ENCODE data around the gene TAF1D.
A peak's percentile ranks its signal among the peaks of the same experiment; 100 is the strongest.

The TAF1D gene, protein sequence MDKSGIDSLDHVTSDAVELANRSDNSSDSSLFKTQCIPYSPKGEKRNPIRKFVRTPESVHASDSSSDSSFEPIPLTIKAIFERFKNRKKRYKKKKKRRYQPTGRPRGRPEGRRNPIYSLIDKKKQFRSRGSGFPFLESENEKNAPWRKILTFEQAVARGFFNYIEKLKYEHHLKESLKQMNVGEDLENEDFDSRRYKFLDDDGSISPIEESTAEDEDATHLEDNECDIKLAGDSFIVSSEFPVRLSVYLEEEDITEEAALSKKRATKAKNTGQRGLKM

DNA sequence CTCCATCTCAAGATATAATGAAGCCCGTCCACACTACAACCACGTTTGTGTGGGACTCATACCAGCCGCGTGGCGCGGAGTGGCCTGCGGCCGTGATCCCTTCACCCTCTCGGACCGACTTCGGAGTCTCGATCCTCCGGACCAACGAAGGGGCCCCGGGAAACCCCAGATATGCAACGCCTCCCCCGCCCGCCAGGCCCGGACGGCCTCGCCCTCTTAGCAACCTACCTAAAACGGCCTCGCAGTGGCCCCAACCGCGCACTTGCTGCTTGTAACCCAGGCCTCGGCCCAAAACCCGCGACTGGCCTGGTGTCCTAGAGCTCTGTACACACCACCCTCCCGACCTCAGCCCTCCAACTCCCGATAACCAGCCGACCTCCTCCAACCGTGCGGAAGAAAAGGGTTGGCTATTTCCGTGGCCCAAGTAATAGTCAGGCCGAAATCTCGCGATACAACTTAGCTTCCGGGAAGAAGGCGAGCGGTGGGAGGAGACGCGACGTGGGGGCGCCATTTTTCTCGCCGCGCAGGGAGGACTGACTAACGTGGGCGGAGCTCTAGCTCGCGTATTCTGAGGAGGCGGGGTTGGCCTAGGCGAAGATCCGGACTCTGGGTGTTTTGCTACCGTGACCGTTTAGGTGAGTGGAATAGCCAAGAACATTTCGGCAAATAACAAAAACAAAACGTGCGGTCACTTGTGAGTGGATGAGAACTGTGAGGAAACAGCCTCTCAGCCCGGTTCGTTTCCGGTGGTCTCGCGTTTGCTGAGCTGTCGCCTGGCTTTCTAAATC lies at the start of gene TAF1D, which contains the start of gene C11orf54:
Gene TAF1D, minus strand, starts transcription at position 402 of the 788 bp plus-strand sequence. CDS start 2,191 bp downstream, outside the sequence.
Gene C11orf54, plus strand, starts transcription at position 579 of the 788 bp plus-strand sequence. CDS start 5,722 bp downstream, outside the sequence.
- Histone ChIP-seq H3K9me2 (replicated peaks; ENCODE audit: insufficient read depth, low read length) (no peaks in the 10 kb centered on the region), H3K9me3 (ENCODE audit: insufficient read depth, low read length) (no peaks in the 10 kb centered on the region), H4K20me1 (ENCODE audit: low read depth, low read length) (peaks cover 36% of the 10 kb centered on the region), H3K27ac (ENCODE audit: low read depth, low read length) (peak within 1 kb of the TSS; percentile 88), H3K9ac (ENCODE audit: low read length) (peak within 1 kb of the TSS; percentile 100), H3K4me2 (ENCODE audit: low read depth, low read length, poor library complexity, severe bottlenecking) (peak within 1 kb of the TSS; percentile 97), H3K27me3 (ENCODE audit: low read length) (no peaks in the 10 kb centered on the region), H3K36me3 (ENCODE audit: low read length) (peaks cover 44% of the 10 kb centered on the region), H3K4me3 (ENCODE audit: insufficient read depth, low read length, poor library complexity, severe bottlenecking) (peak within 1 kb of the TSS; percentile 98), H2AFZ (ENCODE audit: low read depth, low read length, severe bottlenecking) (peak within 1 kb of the TSS; percentile 96), H3K79me2 (ENCODE audit: insufficient read depth, low read length) (peaks cover 73% of the 10 kb centered on the region), H3F3A (ENCODE audit: insufficient read depth) (peaks cover 44% of the 10 kb centered on the region)
- TF ChIP-seq, protein P1, sequence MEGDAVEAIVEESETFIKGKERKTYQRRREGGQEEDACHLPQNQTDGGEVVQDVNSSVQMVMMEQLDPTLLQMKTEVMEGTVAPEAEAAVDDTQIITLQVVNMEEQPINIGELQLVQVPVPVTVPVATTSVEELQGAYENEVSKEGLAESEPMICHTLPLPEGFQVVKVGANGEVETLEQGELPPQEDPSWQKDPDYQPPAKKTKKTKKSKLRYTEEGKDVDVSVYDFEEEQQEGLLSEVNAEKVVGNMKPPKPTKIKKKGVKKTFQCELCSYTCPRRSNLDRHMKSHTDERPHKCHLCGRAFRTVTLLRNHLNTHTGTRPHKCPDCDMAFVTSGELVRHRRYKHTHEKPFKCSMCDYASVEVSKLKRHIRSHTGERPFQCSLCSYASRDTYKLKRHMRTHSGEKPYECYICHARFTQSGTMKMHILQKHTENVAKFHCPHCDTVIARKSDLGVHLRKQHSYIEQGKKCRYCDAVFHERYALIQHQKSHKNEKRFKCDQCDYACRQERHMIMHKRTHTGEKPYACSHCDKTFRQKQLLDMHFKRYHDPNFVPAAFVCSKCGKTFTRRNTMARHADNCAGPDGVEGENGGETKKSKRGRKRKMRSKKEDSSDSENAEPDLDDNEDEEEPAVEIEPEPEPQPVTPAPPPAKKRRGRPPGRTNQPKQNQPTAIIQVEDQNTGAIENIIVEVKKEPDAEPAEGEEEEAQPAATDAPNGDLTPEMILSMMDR (IDR thresholded peaks at IDR 0.05; ENCODE audit: insufficient read depth, low read length, poor library complexity, severe bottlenecking): no peak
- no peak for TF ChIP-seq EZH2phosphoT487 (conservative IDR thresholded peaks at IDR 0.05; ENCODE audit: low read length)

DNA sequence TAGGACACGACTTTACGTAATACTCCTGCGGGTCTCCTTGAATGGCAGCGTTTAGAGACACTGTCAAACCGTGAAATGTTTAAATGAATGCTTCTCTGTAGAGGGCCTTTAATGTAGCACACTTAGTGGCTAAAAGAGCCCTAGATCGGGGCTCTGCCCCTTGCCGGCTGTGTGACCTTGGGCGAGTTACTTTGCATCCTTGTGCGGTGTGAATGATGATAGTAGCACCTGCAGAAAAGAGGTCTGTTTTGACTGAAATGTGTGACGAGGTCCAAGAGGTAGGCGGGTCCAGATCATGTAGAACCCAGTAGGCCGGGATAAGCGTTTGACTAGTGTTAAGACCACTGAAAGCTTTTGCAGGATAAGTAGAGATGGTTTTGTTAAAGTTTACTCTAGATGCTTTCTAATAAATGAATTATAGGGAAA lies 43.7 kb upstream of the TAF1D start:
- H3K4me3 ChIP-seq (ENCODE audit: insufficient read depth, low read length, poor library complexity, severe bottlenecking): peak overlapping the region; percentile 59
- TF ChIP-seq, protein P1 (IDR thresholded peaks at IDR 0.05; ENCODE audit: insufficient read depth, low read length, poor library complexity, severe bottlenecking): no peak
- no peak for TF ChIP-seq EZH2phosphoT487 (conservative IDR thresholded peaks at IDR 0.05; ENCODE audit: low read length)
- peaks cover 23% of the 10 kb centered on the region for H4K20me1 ChIP-seq (ENCODE audit: low read depth, low read length)
- H3K9me2 ChIP-seq (replicated peaks; ENCODE audit: insufficient read depth, low read length): no peaks in the 10 kb centered on the region
- no peaks in the 10 kb centered on the region for H3K27me3 ChIP-seq (ENCODE audit: low read length)
- H3K36me3 ChIP-seq (ENCODE audit: low read length): peaks cover 23% of the 10 kb centered on the region; the same call in 1 of the 2 replicates
- peak overlapping the region; percentile 88 for H2AFZ ChIP-seq (ENCODE audit: low read depth, low read length, severe bottlenecking)
- peak overlapping the region; percentile 73 for H3K4me2 ChIP-seq (ENCODE audit: low read depth, low read length, poor library complexity, severe bottlenecking)
- peaks cover 58% of the 10 kb centered on the region for H3K79me2 ChIP-seq (ENCODE audit: insufficient read depth, low read length)
- peaks cover 6% of the 10 kb centered on the region; the same call in 1 of the 2 replicates for H3F3A ChIP-seq (ENCODE audit: insufficient read depth)
- H3K27ac ChIP-seq (ENCODE audit: low read depth, low read length): peak overlapping the region; percentile 73
- no peaks in the 10 kb centered on the region for H3K9me3 ChIP-seq (ENCODE audit: insufficient read depth, low read length)
- peak overlapping the region; percentile 97 for H3K9ac ChIP-seq (ENCODE audit: low read length)

DNA sequence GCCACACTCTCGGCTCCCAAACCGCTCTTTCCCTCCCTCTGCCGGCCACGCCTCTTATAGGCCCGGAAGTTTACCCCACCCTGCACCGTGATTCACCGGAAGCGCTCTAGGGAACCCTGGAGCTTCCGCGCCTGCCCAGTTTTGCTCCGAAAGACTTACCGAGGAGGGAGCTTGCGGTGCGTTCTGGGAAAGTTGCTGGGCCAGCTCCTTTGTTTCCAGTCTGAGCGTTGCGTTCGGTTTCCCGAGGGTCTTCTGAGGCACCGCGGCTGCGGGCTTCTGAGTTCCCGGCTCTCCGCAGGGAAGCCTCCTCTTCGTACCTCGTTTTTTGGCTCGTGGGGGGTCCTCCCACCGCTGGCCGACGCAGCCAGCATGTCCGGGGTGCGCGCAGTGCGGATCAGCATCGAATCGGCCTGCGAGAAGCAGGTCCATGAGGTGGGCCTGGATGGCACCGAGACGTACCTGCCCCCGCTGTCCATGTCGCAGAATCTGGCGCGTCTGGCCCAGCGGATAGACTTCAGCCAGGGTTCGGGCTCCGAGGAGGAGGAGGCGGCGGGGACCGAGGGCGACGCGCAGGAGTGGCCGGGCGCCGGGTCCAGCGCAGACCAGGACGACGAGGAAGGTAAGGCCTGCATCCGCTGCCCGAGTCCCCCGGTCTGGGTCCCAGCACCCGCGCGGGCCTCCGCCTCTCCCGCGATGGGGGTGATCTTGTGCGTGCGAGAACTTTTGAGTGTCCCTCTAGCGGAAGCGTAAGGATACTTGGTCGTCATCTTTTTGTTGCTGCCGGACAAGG lies 43.0 kb upstream of the TAF1D start, which contains the start of gene MED17:
Gene MED17, plus strand, starts transcription at position 138 of the 790 bp plus-strand sequence. Its CDS starts 232 bp downstream, at position 370.
- Histone ChIP-seq H3K9ac (ENCODE audit: low read length) (peak within 1 kb of the TSS; percentile 97), H4K20me1 (ENCODE audit: low read depth, low read length) (peaks cover 23% of the 10 kb centered on the region), H3K9me3 (ENCODE audit: insufficient read depth, low read length) (no peaks in the 10 kb centered on the region), H3K27me3 (ENCODE audit: low read length) (no peaks in the 10 kb centered on the region), H3K27ac (ENCODE audit: low read depth, low read length) (peak within 1 kb of the TSS; percentile 73), H3F3A (ENCODE audit: insufficient read depth) (peaks cover 6% of the 10 kb centered on the region; the same call in 1 of the 2 replicates), H3K79me2 (ENCODE audit: insufficient read depth, low read length) (peaks cover 52% of the 10 kb centered on the region), H3K36me3 (ENCODE audit: low read length) (peaks cover 18% of the 10 kb centered on the region; the same call in 1 of the 2 replicates), H2AFZ (ENCODE audit: low read depth, low read length, severe bottlenecking) (peak within 1 kb of the TSS; percentile 88), H3K4me2 (ENCODE audit: low read depth, low read length, poor library complexity, severe bottlenecking) (peak within 1 kb of the TSS; percentile 73), H3K9me2 (replicated peaks; ENCODE audit: insufficient read depth, low read length) (no peaks in the 10 kb centered on the region), H3K4me3 (ENCODE audit: insufficient read depth, low read length, poor library complexity, severe bottlenecking) (peak within 1 kb of the TSS; percentile 59)
- TF ChIP-seq, protein P1 (IDR thresholded peaks at IDR 0.05; ENCODE audit: insufficient read depth, low read length, poor library complexity, severe bottlenecking): no peak
- TF ChIP-seq EZH2phosphoT487 (conservative IDR thresholded peaks at IDR 0.05; ENCODE audit: low read length): no peak
